GM23338 (cell line): ENCODE data around the gene ZNF831. TPM values are rescaled to one million over a fixed set of nuclear protein-coding genes. Genes with fewer than 3 reads are reported as not detected.

ENCODE experiments used
- ATAC-seq: fragments of 200-7000 bp; cut with Tn5 transposase; 3 replicates; pipeline ENCODE4 v1.9.1; 2020
- DNase-seq: peaks from one replicate; pipeline ENCODE4 v3.0.0-alpha.2; 2015; ENCODE audit warnings: low spot score
- H2AFZ ChIP-seq: fragments of 200-600 bp; sonication (generic); 2 replicates; pipeline ENCODE4 v1.8.0; 2016; ENCODE audit warnings: antibody characterized with exemption, mild to moderate bottlenecking, moderate library complexity
- H3F3A ChIP-seq: fragments of 200-600 bp; sonication (generic); replicated peaks from 2 replicates; pipeline ENCODE4 v1.8.0; 2017; ENCODE audit warnings: antibody characterized with exemption, mixed run types, low read depth
- H3K27ac ChIP-seq: fragments of 200-600 bp; sonication (generic); 2 replicates; pipeline ENCODE4 v1.6.1; 2016; ENCODE audit warnings: low read depth
- H3K27me3 ChIP-seq: fragments of 200-600 bp; sonication (generic); 2 replicates; pipeline ENCODE4 v1.8.0; 2016; ENCODE audit warnings: mild to moderate bottlenecking, mixed run types, moderate library complexity; ENCODE audit not compliant: insufficient read depth
- H3K36me3 ChIP-seq: fragments of 200-600 bp; sonication (generic); 2 replicates; pipeline ENCODE4 v1.8.0; 2016; ENCODE audit warnings: mild to moderate bottlenecking; ENCODE audit not compliant: insufficient read depth
- H3K4me1 ChIP-seq: fragments of 200-600 bp; sonication (generic); 2 replicates; pipeline ENCODE4 v1.8.0; 2016; ENCODE audit warnings: mild to moderate bottlenecking, moderate library complexity; ENCODE audit not compliant: insufficient read depth
- H3K4me2 ChIP-seq: fragments of 200-600 bp; sonication (generic); 2 replicates; pipeline ENCODE4 v1.7.1; 2017; ENCODE audit warnings: mixed run types
- H3K4me3 ChIP-seq: fragments of 200-600 bp; sonication (generic); 2 replicates; pipeline ENCODE4 v1.6.1; 2016; ENCODE audit warnings: mixed run types
- H3K79me2 ChIP-seq: fragments of 200-600 bp; sonication (generic); replicated peaks from 2 replicates; pipeline ENCODE4 v1.8.0; 2017; ENCODE audit warnings: mild to moderate bottlenecking; ENCODE audit not compliant: insufficient read depth
- H3K9me2 ChIP-seq: fragments of 200-600 bp; sonication (generic); 2 replicates; pipeline ENCODE4 v1.8.0; 2017; ENCODE audit not compliant: insufficient read depth
- H4K20me1 ChIP-seq: fragments of 200-600 bp; sonication (generic); replicated peaks from 2 replicates; pipeline ENCODE4 v1.8.0; 2017; ENCODE audit warnings: mild to moderate bottlenecking; ENCODE audit not compliant: insufficient read depth
- H3K27ac Mint-ChIP-seq: 2 replicates; pipeline ENCODE4 v1.8.0; 2020; ENCODE audit warnings: inconsistent platforms, mild to moderate bottlenecking, moderate library complexity, mixed read lengths
- H3K27me3 Mint-ChIP-seq: 3 replicates; pipeline ENCODE4 v1.8.0; 2022; ENCODE audit warnings: low read depth, mild to moderate bottlenecking, moderate library complexity, mixed read lengths, inconsistent platforms; ENCODE audit not compliant: insufficient read depth, poor library complexity
- H3K36me3 Mint-ChIP-seq: 3 replicates; pipeline ENCODE4 v1.8.0; 2021; ENCODE audit warnings: low read depth, mild to moderate bottlenecking, inconsistent platforms, moderate library complexity, mixed read lengths
- H3K4me1 Mint-ChIP-seq: 3 replicates; pipeline ENCODE4 v1.8.0; 2020; ENCODE audit warnings: mild to moderate bottlenecking, inconsistent platforms, mixed read lengths
- H3K4me3 Mint-ChIP-seq: 3 replicates; pipeline ENCODE4 v1.8.0; 2021; ENCODE audit warnings: moderate library complexity, mild to moderate bottlenecking, inconsistent platforms, mixed read lengths
- H3K9me3 Mint-ChIP-seq: 3 replicates; pipeline ENCODE4 v1.8.0; 2020; ENCODE audit warnings: moderate library complexity, mild to moderate bottlenecking, inconsistent platforms, mixed read lengths
- CREB1 ChIP-seq: fragments of 250-450 bp; sonication (Bioruptor Pico); IDR thresholded peaks from 2 replicates; pipeline ENCODE4 v1.5.0; 2020; ENCODE audit warnings: low read depth, mild to moderate bottlenecking, moderate library complexity
- EZH2 ChIP-seq: fragments of 200-600 bp; sonication (generic); IDR thresholded peaks from one replicate; pipeline ENCODE4 v1.8.0; 2017; ENCODE audit warnings: antibody characterized with exemption, mild to moderate bottlenecking, low read depth; ENCODE audit not compliant: unreplicated experiment
- EZH2phosphoT487 ChIP-seq: fragments of 200-600 bp; sonication (generic); IDR thresholded peaks from one replicate; pipeline ENCODE4 v1.8.1; 2018; ENCODE audit warnings: antibody characterized with exemption; ENCODE audit not compliant: unreplicated experiment
- JUNB ChIP-seq: IDR thresholded peaks from one replicate; pipeline ENCODE4 v1.6.1; 2016; ENCODE audit warnings: antibody characterized with exemption; ENCODE audit not compliant: unreplicated experiment
- POLR2AphosphoS5 ChIP-seq: IDR thresholded peaks from 2 replicates; pipeline ENCODE4 v1.6.1; 2016; ENCODE audit warnings: antibody characterized with exemption, low read depth
- STAT1 ChIP-seq: IDR thresholded peaks from one replicate; pipeline ENCODE4 v1.6.1; 2016; ENCODE audit warnings: antibody characterized with exemption; ENCODE audit not compliant: unreplicated experiment
- ZNF331 ChIP-seq: fragments of 250-450 bp; sonication (Bioruptor Pico); IDR thresholded peaks from 2 replicates; pipeline ENCODE4 v1.5.0; 2020; ENCODE audit warnings: low read depth, mild to moderate bottlenecking, moderate library complexity
- ZNF462 ChIP-seq: fragments of 250-450 bp; sonication (Bioruptor Pico); IDR thresholded peaks from 2 replicates; pipeline ENCODE4 v1.5.0; 2020; ENCODE audit warnings: mild to moderate bottlenecking, moderate library complexity
- polyA plus RNA-seq: library from polyadenylated mRNA; unstranded; fragments of >200 nt; fragmentation: Nextera tagmentation; extraction: Ambion mirVana; gene quantifications from 2 replicates; pipeline ENCODE4 v1.2.1, GENCODE V29; 2016
- total RNA-seq: library from RNA; depleted of rRNA; stranded (reverse); fragments of >200 nt; shearing (Covaris generic); gene quantifications from 2 replicates; pipeline ENCODE4 v1.2.3, GENCODE V29; 2014

ZNF831 gene
- total and polyA plus RNA-seq, 2 experiments from 2014 or later: not detected

GRCh38 chr20:59195316-59195993, 31.8 kb downstream of the ZNF831 start:
- no peaks in the 10 kb centered on the region for H3K4me1 ChIP-seq
- H3K4me3 ChIP-seq: no peak overlapping the region
- H3K36me3 ChIP-seq: no peaks in the 10 kb centered on the region
- no peaks in the 10 kb centered on the region for H3K27me3 ChIP-seq
- no peak overlapping the region for H3K27ac ChIP-seq
- TF ChIP-seq ZNF331 (CRISPR knock-in tag) (no peak), CREB1 (CRISPR knock-in tag) (no peak), ZNF462 (CRISPR knock-in tag) (no peak), POLR2AphosphoS5 (no peak), STAT1 (no peak), EZH2 (no peak), EZH2phosphoT487 (no peak), JUNB (no peak)
- H4K20me1 ChIP-seq: no peaks in the 10 kb centered on the region
- Mint-ChIP-seq H3K9me3 (no peaks in the 10 kb centered on the region; the same call in 2 of the 3 replicates), H3K4me1 (no peaks in the 10 kb centered on the region), H3K27me3 (peaks cover 16% of the 10 kb centered on the region), H3K27ac (no peak overlapping the region), H3K4me3 (no peak overlapping the region), H3K36me3 (no peaks in the 10 kb centered on the region)
- H2AFZ ChIP-seq: no peak overlapping the region
- ATAC-seq: no peak
- H3K79me2 ChIP-seq: no peaks in the 10 kb centered on the region
- no peaks in the 10 kb centered on the region for H3K9me2 ChIP-seq
- DNase-seq: no peak
- no peak overlapping the region for H3K4me2 ChIP-seq
- H3F3A ChIP-seq: no peaks in the 10 kb centered on the region
